22Rv1 (cell line): ENCODE results near the gene DNASE1L2.
"Not testable (repeated sequence)": the region's sequence is repeated elsewhere in the genome, so short reads cannot be mapped to it uniquely, and the experiment has no call there.

Experiments used
- H3K27ac ChIP-seq: fragments of 450-650 bp; 2 replicates; pipeline ENCODE4 v1.5.1; 2017
- ZFX ChIP-seq: fragments of 450-650 bp; IDR thresholded peaks from 2 replicates; pipeline ENCODE4 v1.6.1; 2017; ENCODE audit warnings: antibody characterized with exemption, borderline replicate concordance
- TF ChIP-seq, protein P1 (sequence below): fragments of 450-650 bp; IDR thresholded peaks from 2 replicates; pipeline ENCODE4 v1.5.1; 2017; ENCODE audit warnings: mild to moderate bottlenecking

Gene DNASE1L2

DNA sequence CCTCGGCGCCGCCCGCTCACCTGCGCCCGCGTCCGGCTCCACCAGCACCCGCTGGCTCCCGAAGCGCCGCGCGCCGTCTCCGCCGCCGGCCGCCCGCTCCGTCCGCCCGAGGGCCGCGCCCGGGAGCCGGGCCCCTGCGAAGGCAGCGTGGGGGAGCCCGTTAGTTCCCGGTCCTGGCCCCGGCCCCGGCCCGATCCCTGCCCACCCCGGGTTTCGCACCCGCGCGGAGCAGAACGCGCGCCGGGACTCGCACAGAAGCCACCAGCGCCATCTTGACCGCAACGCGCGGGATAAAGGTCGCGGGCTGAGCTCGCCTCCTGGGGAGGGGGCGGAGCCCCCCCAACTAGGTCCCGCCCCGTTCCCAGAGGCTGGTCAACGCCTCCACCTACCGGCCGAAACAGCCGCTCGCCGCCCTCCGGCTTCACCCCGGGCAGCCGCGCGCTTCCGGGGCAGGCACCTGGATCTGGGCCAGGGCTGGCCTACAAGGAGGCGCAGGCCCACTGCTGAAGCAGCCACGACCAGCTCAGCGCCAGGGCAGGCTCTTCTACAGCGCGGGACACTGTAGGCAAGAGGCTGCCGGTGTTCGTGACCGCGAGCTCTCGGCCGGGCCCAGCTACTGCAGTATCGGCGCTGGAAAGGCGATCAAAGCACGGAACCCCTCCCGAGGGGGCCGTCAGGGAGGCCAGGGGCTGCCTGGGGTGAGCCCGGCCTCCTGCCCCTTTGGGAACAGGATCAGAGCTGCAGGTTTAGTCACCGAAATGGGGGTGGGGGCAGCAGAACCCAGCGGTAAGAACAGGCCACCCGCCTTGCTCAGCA is 15.3 kb downstream of the DNASE1L2 start, which contains the start of gene ECI1:
Gene ECI1, minus strand, starts transcription at position 292 of the 816 bp plus-strand sequence. Its CDS starts 21 bp downstream, at position 271.
- TF ChIP-seq ZFX: no peak
- TF ChIP-seq, protein P1, sequence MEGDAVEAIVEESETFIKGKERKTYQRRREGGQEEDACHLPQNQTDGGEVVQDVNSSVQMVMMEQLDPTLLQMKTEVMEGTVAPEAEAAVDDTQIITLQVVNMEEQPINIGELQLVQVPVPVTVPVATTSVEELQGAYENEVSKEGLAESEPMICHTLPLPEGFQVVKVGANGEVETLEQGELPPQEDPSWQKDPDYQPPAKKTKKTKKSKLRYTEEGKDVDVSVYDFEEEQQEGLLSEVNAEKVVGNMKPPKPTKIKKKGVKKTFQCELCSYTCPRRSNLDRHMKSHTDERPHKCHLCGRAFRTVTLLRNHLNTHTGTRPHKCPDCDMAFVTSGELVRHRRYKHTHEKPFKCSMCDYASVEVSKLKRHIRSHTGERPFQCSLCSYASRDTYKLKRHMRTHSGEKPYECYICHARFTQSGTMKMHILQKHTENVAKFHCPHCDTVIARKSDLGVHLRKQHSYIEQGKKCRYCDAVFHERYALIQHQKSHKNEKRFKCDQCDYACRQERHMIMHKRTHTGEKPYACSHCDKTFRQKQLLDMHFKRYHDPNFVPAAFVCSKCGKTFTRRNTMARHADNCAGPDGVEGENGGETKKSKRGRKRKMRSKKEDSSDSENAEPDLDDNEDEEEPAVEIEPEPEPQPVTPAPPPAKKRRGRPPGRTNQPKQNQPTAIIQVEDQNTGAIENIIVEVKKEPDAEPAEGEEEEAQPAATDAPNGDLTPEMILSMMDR: peak; percentile 70
- peak within 1 kb of the TSS; percentile 99 for H3K27ac ChIP-seq

DNA sequence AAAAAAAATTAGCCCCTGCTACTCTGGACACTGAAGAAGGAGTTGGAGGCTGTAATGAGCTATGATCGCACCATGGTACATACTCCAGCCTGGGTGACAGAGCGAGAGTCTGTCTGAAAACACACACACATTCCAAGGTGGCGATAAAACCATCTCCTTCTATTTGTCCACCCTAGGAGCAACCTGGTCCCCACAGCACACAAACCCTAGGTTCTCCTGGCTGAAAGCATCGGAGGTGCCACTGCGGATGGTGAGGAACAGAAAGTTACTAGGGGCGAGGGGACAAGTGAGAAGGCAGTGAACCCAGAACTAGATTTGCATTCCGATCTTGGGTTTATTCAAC is 16.5 kb downstream of the DNASE1L2 start:
- peak overlapping the region; percentile 99 for H3K27ac ChIP-seq
- TF ChIP-seq, protein P1: no peak
- no peak for TF ChIP-seq ZFX

DNA sequence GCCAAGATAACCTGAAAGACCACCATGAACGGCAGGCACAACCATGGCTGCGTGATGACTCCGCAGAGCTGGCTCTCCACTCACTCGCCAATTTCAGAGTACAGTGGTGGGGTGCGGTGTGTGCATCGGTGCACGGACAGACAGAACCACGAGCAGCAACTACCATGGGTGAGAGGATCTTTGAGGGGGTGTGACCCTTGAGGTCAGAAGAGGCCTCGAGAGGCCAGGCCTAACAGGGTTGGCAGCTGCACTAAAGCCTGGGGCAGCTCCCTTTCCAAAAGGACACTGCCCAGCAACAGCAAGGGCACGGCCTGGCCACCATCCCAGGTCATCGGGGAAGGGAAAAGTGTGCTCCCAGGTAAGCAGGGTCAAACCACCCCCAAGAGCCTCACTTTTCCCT is 17.0 kb downstream of the DNASE1L2 start:
- TF ChIP-seq ZFX: no peak
- TF ChIP-seq, protein P1: no peak
- H3K27ac ChIP-seq: peak overlapping the region; percentile 99

DNA sequence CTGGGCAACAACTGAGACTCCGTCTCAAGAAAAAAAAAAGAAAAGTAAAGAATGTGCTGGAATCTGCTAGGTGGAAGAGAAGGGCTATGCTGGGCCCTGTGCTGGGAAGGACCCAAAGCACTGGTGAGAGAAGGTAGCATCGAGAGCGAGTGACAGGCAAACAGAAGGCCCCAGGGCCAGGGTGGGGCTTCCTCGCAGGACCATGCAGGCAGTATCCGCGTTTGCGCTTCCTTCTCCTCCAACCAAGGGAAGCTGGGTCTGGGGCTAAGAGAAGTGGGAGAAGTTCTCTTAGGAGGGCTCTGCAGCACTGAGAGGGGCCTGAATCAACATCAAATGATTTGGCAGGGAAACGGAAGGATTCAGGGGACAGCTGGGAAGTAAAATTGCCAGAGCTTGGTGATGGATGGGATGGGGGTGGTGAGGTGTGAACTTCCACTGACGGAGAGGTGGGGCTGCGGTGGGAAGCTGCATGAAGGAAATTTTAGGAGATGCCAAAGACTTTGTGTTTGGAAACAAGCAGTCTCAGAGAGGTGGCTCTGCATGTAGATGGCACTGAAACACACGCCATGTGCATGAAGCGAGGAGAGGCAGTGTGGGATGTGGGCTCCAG is 20.4 kb downstream of the DNASE1L2 start:
- TF ChIP-seq, protein P1: no peak
- no peak for TF ChIP-seq ZFX
- H3K27ac ChIP-seq: no peak overlapping the region

DNA sequence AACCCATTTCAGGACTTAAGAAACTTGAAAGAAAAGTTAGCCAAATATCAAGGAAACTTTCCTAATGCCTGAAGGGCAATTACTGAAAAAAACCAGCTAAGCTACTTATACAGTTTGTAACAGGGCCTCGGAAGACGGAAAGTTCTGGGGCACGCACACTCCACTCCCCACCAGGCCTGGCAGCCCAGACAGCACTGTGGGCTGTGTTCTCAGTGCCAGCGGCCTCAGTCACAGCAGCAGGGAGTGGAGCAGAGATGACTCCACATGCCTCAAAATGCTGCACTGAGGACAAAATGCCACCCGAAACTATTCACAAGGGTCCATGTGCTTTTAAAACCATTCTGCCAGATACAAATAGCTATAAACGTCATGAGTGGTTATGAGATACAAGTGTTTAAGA is 21.5 kb downstream of the DNASE1L2 start:
- no peak overlapping the region for H3K27ac ChIP-seq

DNA sequence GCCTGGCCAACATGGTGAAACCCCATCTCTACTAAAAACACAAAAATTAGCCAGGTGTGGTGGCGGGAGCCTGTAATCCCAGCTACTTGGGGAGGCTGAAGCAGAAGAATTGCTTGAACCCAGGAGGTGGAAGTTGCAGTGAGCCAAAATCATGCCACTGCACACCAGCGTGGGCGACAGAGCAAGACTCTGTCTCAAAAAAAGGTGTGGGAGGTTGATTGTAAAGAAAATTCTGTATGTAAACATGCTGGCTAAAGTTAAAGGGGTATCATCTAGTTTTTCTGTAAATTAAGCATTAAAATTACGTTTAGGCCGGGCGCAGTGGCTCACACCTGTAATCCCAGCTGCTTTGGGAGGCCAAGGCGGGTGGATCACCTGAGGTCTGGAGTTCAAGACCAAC is 22.3 kb downstream of the DNASE1L2 start:
- H3K27ac ChIP-seq: not testable (repeated sequence)

More for the DNA sequence above, 21.5 kb downstream of the DNASE1L2 start:
- TF ChIP-seq, protein P1: no peak
- TF ChIP-seq ZFX: no peak

DNA sequence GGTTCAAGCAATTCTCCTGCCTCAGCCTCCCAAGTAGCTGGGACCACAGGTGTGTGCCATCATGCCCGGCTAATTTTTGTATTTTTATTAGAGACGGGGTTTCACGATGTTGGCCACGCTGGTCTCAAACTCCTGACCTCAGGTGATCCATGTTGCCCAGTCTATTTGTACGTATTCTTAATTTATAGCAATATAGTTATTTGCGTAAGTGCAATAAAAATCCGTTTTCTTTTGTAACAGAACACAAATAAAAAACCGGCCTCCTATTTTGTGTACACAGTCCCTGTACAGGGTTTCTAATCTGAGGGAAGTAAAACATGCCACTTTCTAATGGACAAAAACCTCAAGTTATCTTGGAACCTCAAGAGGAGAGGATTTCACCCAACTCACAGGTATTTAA is 24.0 kb downstream of the DNASE1L2 start:
- TF ChIP-seq, protein P1: no peak
- TF ChIP-seq ZFX: no peak
- H3K27ac ChIP-seq: no peak overlapping the region

DNA sequence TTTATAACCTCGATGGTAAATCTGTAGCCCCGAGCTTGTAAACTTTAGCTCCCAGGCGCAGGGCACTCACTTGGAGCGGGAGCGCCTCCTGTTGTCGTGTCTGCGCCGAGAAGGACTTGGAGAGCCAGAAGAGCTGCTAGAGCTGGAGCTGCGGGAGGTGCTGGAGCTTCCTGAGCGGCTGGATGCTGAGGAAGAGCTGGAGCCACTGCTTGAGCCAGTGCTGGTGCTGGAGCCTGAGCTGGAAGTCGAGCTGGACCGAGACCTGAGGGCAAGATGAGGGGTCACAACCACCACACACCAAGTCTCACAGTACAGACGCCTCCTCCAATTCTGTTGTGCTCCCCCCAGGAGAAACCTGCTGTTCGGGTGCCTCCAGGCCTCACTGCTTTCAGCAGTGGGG is 26.8 kb downstream of the DNASE1L2 start:
- H3K27ac ChIP-seq: not testable (repeated sequence)

DNA sequence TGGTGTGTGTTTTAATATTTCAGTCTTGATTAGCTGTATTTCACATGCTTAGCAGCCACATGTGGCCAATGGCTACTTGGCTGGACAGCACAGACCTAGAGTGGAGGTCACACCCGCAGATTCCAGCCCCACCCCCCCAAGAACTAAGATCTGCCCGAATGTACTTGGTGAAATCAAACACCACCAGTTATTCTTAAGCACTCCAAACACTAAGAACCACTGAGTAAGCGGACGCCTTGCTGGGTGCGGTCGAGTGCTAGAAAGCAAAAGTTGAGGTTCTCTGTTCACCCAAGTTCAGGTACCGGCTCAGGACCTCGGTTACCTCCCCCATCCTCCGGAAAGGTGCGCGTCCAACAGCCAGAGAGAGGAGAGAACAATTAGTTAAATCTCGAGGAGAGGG is 30.6 kb downstream of the DNASE1L2 start:
- peak overlapping the region; percentile 93 for H3K27ac ChIP-seq

DNA sequence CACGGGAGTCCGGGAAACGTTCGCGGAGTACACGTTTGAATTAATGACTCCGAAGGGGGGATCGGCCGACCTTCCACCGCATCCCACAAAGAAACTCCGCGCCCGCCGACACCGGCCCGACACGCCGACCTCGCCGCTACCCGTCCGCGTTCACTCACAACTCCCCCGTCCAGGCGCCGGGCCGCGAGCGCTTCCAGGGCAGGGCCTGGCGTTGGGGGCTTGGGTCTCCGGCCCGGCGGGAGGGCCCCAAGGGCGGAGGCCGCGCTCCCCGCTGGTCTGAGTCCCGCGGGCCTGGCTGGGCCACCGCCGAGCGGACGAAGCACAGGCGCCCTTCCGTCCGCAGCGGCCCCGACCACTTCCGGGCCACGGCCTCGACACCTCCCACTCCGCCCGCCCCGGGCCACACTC is 31.3 kb downstream of the DNASE1L2 start:
- peak overlapping the region; percentile 93 for H3K27ac ChIP-seq
